Heart right ventricle (tissue), 16 donors: Measurements from ENCODE around the gene PRND. TPM values are rescaled to one million over a fixed set of nuclear protein-coding genes. Genes with fewer than 3 reads are reported as not detected.

Experiments used
- ATAC-seq, 8 donors: fragments of 200-7000 bp; cut with Tn5 transposase; one replicate each; pipeline ENCODE4 v1.9.1; 2020; ENCODE audit warnings: mild to moderate bottlenecking in 8 of 8, moderate library complexity in 8 of 8, moderate number of reproducible peaks in 1 of 8
- DNase-seq, 2 donors: peaks; one replicate each; pipeline ENCODE4 v3.0.0-alpha.2; 2020
- H3K27ac ChIP-seq, 10 donors: fragments of 200-600 bp; sonication (generic) in 2 of 10; one replicate each; pipeline versions ENCODE4 v1.5.0 to v1.8.0; 2020 to 2022; ENCODE audit warnings: mild to moderate bottlenecking in 3 of 10
- H3K27me3 ChIP-seq, 7 donors: fragments of 200-600 bp; one replicate each; pipeline ENCODE4 v1.8.0; 2021 to 2022; ENCODE audit warnings: mild to moderate bottlenecking in 2 of 7
- H3K36me3 ChIP-seq, 9 donors: fragments of 200-600 bp; sonication (generic) in 1 of 9; one replicate each; pipeline versions ENCODE4 v1.5.0 to v1.8.0; 2020 to 2022; ENCODE audit warnings: mild to moderate bottlenecking in 2 of 9
- H3K4me1 ChIP-seq, 9 donors: fragments of 200-600 bp; sonication (generic) in 1 of 9; one replicate each; pipeline versions ENCODE4 v1.5.0 to v1.8.0; 2020 to 2022; ENCODE audit warnings: mild to moderate bottlenecking in 4 of 9
- H3K4me3 ChIP-seq, 10 donors: fragments of 200-600 bp; sonication (generic) in 2 of 10; one replicate each; pipeline versions ENCODE4 v1.5.0 to v1.8.0; 2020 to 2022; ENCODE audit warnings: mild to moderate bottlenecking in 7 of 10, moderate library complexity in 2 of 10
- H3K9me3 ChIP-seq, 11 donors: fragments of 200-600 bp in 10 of 11; sonication (generic) in 2 of 11; one replicate each; pipeline versions ENCODE4 v1.5.0 to v1.8.0; 2013 to 2022; ENCODE audit warnings: mild to moderate bottlenecking in 2 of 11, control low read depth in 1 of 11, moderate library complexity in 1 of 11
- CTCF ChIP-seq, 9 donors: fragments of 200-600 bp; sonication (generic) in 2 of 9; IDR thresholded peaks; one replicate each; pipeline versions ENCODE4 v1.5.0 to v1.8.0; 2021 to 2022; ENCODE audit warnings: antibody characterized with exemption in 9 of 9, mild to moderate bottlenecking in 5 of 9, moderate library complexity in 1 of 9
- WGBS, 2 donors: extraction: QIAGEN DNeasy Blood & Tissue Kit; methylation state at CpG; one replicate each; pipeline ENCODE4 v1.1.7; 2013; ENCODE audit warnings: inconsistent platforms in 1 of 2; 5-methylcytosine and 5-hydroxymethylcytosine counted together
- intact Hi-C, 10 donors: fragments of 100-400 bp; cut with DNase I; formaldehyde crosslinking; loops; one replicate each; pipeline versions ENCODE4 v1.11.1 to v1.14.2; 2022
- polyA plus RNA-seq, 2 donors: library from polyadenylated mRNA; stranded (reverse); fragments of 200-250 nt; gene quantifications; one replicate each; pipeline ENCODE4 v1.2.3, GENCODE V29; 2013
- total RNA-seq, 10 donors: library from RNA; stranded (reverse); fragmentation: NEBNext Ultra II Directional in 3 of 10; extraction: Animal tissue kit (Norgen Biotek cat#: 25700) in 3 of 10; gene quantifications; one replicate each; pipeline versions ENCODE4 v1.2.1 to v1.2.4, GENCODE V29; 2021 to 2023
- donor health status: Arrhythmogenic right ventricular cardiomyopathy.
- donor health status: ischemic (EF 13 %, LVEDD 7.1; RV severe dilation, severe dysfunction).
- donor health status: healthy with polysubstance abuse.
- donor health status: DM: no; HTN: yes; CAD: no.
- donor health status: DM: no; HTN: no; CAD: no.
- donor health status: ischemic (EF 25% LVEDD 6.9; RV normal size, moderate dysfunction).
- donor health status: ischemic (EF 25% LVEDD 5.7; RV mildly dilated, moderate dysfunction).
- donor health status: healthy.
- donor health status: DM: yes; HTN: yes; CAD: no.
- donor health status: Ischemic cardiomyopathy.
- donor health status: ischemic (EF 35%, LVEDD 5.7; RV mildly dilated, moderate dysfunction).
- donor health status: nonischemic (EF 11% LVEDD 7.7; RV severe dilation, severe dysfunction).
- donor health status: DM: yes; HTN: yes; CAD: no.
- donor health status: PGD.
- donor health status: ischemic (EF 29% LVEDD 5.4; RV normal size, mild dysfunction).
- donor health status: nonischemic (EF 23%, LVEDD 6.1; RV moderate dilation, normal function).

The PRND gene
- total and polyA plus RNA-seq, 12 donors, result 0.06 to 0.17 (median 0.10) TPM; not detected in 8

- Histone ChIP-seq H3K4me1 (peaks cover 0 to 16% (median 0%) of the 10 kb centered on the region in 9 donors), H3K9me3 (no peaks in the 10 kb centered on the region), H3K36me3 (peaks cover 0 to 41% (median 16%) of the 10 kb centered on the region in 9 donors), H3K27me3 (no peaks in the 10 kb centered on the region), H3K4me3 (no peak overlapping the region), H3K27ac (no peak overlapping the region)
- intact Hi-C loops, result no loop called here
- DNase-seq, result no peak
- TF ChIP-seq CTCF (IDR thresholded peaks at IDR 0.05), result no peak
- no peak for ATAC-seq
- WGBS, 2 donors, result 56 to 75% methylated on average over 2 of the region's 2 CpGs
These were observed 23.9 kb upstream of the PRND start for GRCh38 chr20:4697831-4698221.

- intact Hi-C loops, result no loop called here
- peak in 1 of 8 donors; percentile 57 for ATAC-seq
These were observed 22.5 kb upstream of the PRND start for GRCh38 chr20:4699216-4699615.

GRCh38 chr20:4699957-4700356 lies 21.8 kb upstream of the PRND start:
- H3K27ac ChIP-seq, result no peak overlapping the region
- H3K27me3 ChIP-seq, result no peaks in the 10 kb centered on the region
- intact Hi-C loops, result no loop called here
- H3K4me1 ChIP-seq, result peaks cover 0 to 25% (median 7%) of the 10 kb centered on the region in 9 donors
- TF ChIP-seq CTCF (IDR thresholded peaks at IDR 0.05), result no peak
- H3K36me3 ChIP-seq, result peaks cover 0 to 32% (median 16%) of the 10 kb centered on the region in 9 donors
- 94 to 97% methylated on average over 3 of the region's 3 CpGs for WGBS, 2 donors
- ATAC-seq (no peak), DNase-seq (no peak)
- H3K9me3 ChIP-seq, result no peaks in the 10 kb centered on the region
- H3K4me3 ChIP-seq, result no peak overlapping the region

More at GRCh38 chr20:4699216-4699615, 22.5 kb upstream of the PRND start:
- H3K4me1 ChIP-seq, result peaks cover 0 to 22% (median 7%) of the 10 kb centered on the region in 9 donors
- TF ChIP-seq CTCF (IDR thresholded peaks at IDR 0.05), result no peak
- DNase-seq, result no peak
- 97 to 98% methylated on average over 9 of the region's 9 CpGs for WGBS, 2 donors
- H3K27ac ChIP-seq, result no peak overlapping the region
- peaks cover 0 to 35% (median 16%) of the 10 kb centered on the region in 9 donors for H3K36me3 ChIP-seq
- H3K4me3 ChIP-seq, result no peak overlapping the region
- no peaks in the 10 kb centered on the region for H3K9me3 ChIP-seq
- no peaks in the 10 kb centered on the region for H3K27me3 ChIP-seq

- Histone ChIP-seq H3K4me1 (peaks cover 0 to 18% (median 7%) of the 10 kb centered on the region in 9 donors), H3K4me3 (no peak overlapping the region), H3K36me3 (peaks cover 0 to 32% (median 16%) of the 10 kb centered on the region in 9 donors), H3K27ac (no peak overlapping the region), H3K9me3 (no peaks in the 10 kb centered on the region), H3K27me3 (no peaks in the 10 kb centered on the region)
- no peak for DNase-seq
- intact Hi-C loops, result no loop called here
- ATAC-seq, result no peak
- 70 to 76% methylated on average over 7 of the region's 7 CpGs for WGBS, 2 donors
- no peak for TF ChIP-seq CTCF (IDR thresholded peaks at IDR 0.05)
These were observed 19.0 kb upstream of the PRND start for GRCh38 chr20:4702562-4703280.
